GM12864 (cell line): ENCODE results near the gene HSD11B2.

Experiments
- DNase-seq: peaks from one replicate; pipeline ENCODE4 v3.0.0-alpha.2; 2011; ENCODE audit warnings: low read depth
- H3K4me3 ChIP-seq: 2 replicates; pipeline ENCODE4 v1.5.1; 2011; ENCODE audit warnings: mild to moderate bottlenecking, low read depth, low read length, control low read depth
- CTCF ChIP-seq: IDR thresholded peaks from 2 replicates; pipeline ENCODE4 v1.5.1; 2011; ENCODE audit warnings: low read depth, mild to moderate bottlenecking, moderate library complexity, low read length, control low read depth, inconsistent platforms; ENCODE audit errors: missing control alignments

Gene HSD11B2

GRCh38 chr16:67444259-67445125, 13.6 kb downstream of the HSD11B2 start:
- no peak for DNase-seq
- no peak for TF ChIP-seq CTCF
- no peak overlapping the region for H3K4me3 ChIP-seq

- DNase-seq, result no peak
- no peak overlapping the region for H3K4me3 ChIP-seq
- no peak for TF ChIP-seq CTCF
Measured at GRCh38 chr16:67445126-67445426, 14.2 kb downstream of the HSD11B2 start.

- no peak overlapping the region for H3K4me3 ChIP-seq
- TF ChIP-seq CTCF, result no peak
- DNase-seq, result no peak
Measured at GRCh38 chr16:67445441-67445912, 14.6 kb downstream of the HSD11B2 start.

- no peak for TF ChIP-seq CTCF
- no peak for DNase-seq
- no peak overlapping the region for H3K4me3 ChIP-seq
Measured at GRCh38 chr16:67445913-67446907, 15.3 kb downstream of the HSD11B2 start.

GRCh38 chr16:67446968-67447507, 16.1 kb downstream of the HSD11B2 start:
- DNase-seq, result no peak
- H3K4me3 ChIP-seq, result no peak overlapping the region
- no peak for TF ChIP-seq CTCF

GRCh38 chr16:67447508-67448076, 16.7 kb downstream of the HSD11B2 start:
- H3K4me3 ChIP-seq, result no peak overlapping the region
- peak; percentile 82 for TF ChIP-seq CTCF
- DNase-seq, result peak; percentile 16
